G401.6 (cell line): ENCODE results near the gene OLFM2.

Experiments used
- FAIRE-seq: peaks from 2 replicates; lab custom pipeline; 2012; peaks lifted over from hg19 to GRCh38; lab: Jason Lieb, UNC

OLFM2 gene

GRCh38 chr19:9906475-9907087, 29.7 kb downstream of the OLFM2 start:
- no peak for FAIRE-seq

- FAIRE-seq: no peak
Observed at GRCh38 chr19:9903336-9903735, 33.0 kb downstream of the OLFM2 start.

- FAIRE-seq: no peak
Observed at GRCh38 chr19:9901642-9902041, 34.7 kb downstream of the OLFM2 start.

GRCh38 chr19:9901020-9901419, 35.3 kb downstream of the OLFM2 start:
- FAIRE-seq: no peak

GRCh38 chr19:9891609-9892373, 44.5 kb downstream of the OLFM2 start:
- FAIRE-seq: no peak

GRCh38 chr19:9885077-9885552, 51.2 kb downstream of the OLFM2 start:
- no peak for FAIRE-seq

GRCh38 chr19:9883764-9884163, 52.6 kb downstream of the OLFM2 start:
- no peak for FAIRE-seq

- no peak for FAIRE-seq
Observed at GRCh38 chr19:9883231-9883758, 53.0 kb downstream of the OLFM2 start.

- FAIRE-seq: no peak
Observed at GRCh38 chr19:9881720-9882119, 54.6 kb downstream of the OLFM2 start.

GRCh38 chr19:9878511-9879196, 57.7 kb downstream of the OLFM2 start:
- no peak for FAIRE-seq

GRCh38 chr19:9877780-9878510, 58.4 kb downstream of the OLFM2 start:
- no peak for FAIRE-seq

- FAIRE-seq: no peak
Observed at GRCh38 chr19:9875796-9876195, 60.5 kb downstream of the OLFM2 start.

- FAIRE-seq: no peak
Observed at GRCh38 chr19:9875031-9875627, 61.2 kb downstream of the OLFM2 start.

- FAIRE-seq: no peak
Observed at GRCh38 chr19:9872618-9873242, 63.6 kb downstream of the OLFM2 start.

- no peak for FAIRE-seq
Observed at GRCh38 chr19:9871626-9872338, 64.5 kb downstream of the OLFM2 start.

- no peak for FAIRE-seq
Observed at GRCh38 chr19:9868983-9869617, 67.2 kb downstream of the OLFM2 start.

- FAIRE-seq: no peak
Observed at GRCh38 chr19:9865732-9866501, 70.4 kb downstream of the OLFM2 start.

GRCh38 chr19:9863759-9864158, 72.6 kb downstream of the OLFM2 start:
- no peak for FAIRE-seq

GRCh38 chr19:9862938-9863337, 73.4 kb downstream of the OLFM2 start:
- no peak for FAIRE-seq
